ENCODE data around the gene MRM3. TPM values are rescaled to one million over a fixed set of nuclear protein-coding genes. Genes with fewer than 3 reads are reported as not detected.
A peak's percentile ranks its signal among the peaks of the same experiment; 100 is the strongest.

Gene MRM3
- total RNA-seq, 1 donor from 2014 or later: 3.7 TPM

DNA sequence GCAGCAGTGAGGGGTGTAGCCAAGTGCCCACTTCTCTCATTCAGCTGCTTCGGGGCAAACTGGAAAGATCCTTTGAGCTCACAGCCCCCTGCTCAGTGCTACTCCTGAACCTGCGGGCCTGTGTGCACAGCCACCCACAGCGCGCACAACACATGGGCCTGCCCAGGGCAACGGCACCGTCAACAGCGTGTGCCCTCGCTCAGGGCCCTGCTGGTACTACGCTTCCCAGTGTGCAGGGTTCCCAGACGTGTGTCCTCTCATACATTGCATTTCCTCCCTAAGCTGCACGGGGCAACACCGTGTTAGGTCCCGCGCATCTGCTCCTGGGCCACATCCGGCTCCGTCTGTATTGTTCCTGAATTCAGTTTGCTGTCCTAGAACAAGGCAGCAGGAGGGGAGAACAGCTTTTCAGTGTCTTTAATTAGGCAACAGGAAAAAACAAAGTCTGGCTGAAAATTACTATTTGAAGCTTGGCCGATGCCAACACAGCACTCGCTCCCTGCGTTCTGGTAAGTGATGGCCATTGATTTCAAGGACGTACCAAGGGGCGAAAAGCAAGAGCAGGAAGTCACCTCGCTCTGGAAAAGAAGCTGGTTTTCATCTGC lies 15.2 kb downstream of the MRM3 start:
- TF ChIP-seq POLR2AphosphoS5 (IDR thresholded peaks at IDR 0.05; ENCODE audit: insufficient read depth in 1 of 2, low read depth in 1 of 2) (no peak), POLR2A (IDR thresholded peaks at IDR 0.05) (no peak)
- TF ChIP-seq, protein P1, sequence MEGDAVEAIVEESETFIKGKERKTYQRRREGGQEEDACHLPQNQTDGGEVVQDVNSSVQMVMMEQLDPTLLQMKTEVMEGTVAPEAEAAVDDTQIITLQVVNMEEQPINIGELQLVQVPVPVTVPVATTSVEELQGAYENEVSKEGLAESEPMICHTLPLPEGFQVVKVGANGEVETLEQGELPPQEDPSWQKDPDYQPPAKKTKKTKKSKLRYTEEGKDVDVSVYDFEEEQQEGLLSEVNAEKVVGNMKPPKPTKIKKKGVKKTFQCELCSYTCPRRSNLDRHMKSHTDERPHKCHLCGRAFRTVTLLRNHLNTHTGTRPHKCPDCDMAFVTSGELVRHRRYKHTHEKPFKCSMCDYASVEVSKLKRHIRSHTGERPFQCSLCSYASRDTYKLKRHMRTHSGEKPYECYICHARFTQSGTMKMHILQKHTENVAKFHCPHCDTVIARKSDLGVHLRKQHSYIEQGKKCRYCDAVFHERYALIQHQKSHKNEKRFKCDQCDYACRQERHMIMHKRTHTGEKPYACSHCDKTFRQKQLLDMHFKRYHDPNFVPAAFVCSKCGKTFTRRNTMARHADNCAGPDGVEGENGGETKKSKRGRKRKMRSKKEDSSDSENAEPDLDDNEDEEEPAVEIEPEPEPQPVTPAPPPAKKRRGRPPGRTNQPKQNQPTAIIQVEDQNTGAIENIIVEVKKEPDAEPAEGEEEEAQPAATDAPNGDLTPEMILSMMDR (IDR thresholded peaks at IDR 0.05): no peak
- Histone ChIP-seq H3K27ac (no peak overlapping the region), H3K36me3 (peaks cover 0 to 18% of the 10 kb centered on the region in 2 donors), H3K9me3 (no peaks in the 10 kb centered on the region), H3K27me3 (no peaks in the 10 kb centered on the region), H3K4me1 (peaks cover 23% of the 10 kb centered on the region), H3K4me3 (no peak overlapping the region)
- peak in 1 of 2 donors; percentile 81 for DNase-seq (ENCODE audit: extremely low spot score in 2 of 2)
- intact Hi-C loops (cut with DNase I): loop anchor here (10.0 kb wide), 2 partner anchors 87 to 257 kb away; no protein-coding TSS in a partner anchor

DNA sequence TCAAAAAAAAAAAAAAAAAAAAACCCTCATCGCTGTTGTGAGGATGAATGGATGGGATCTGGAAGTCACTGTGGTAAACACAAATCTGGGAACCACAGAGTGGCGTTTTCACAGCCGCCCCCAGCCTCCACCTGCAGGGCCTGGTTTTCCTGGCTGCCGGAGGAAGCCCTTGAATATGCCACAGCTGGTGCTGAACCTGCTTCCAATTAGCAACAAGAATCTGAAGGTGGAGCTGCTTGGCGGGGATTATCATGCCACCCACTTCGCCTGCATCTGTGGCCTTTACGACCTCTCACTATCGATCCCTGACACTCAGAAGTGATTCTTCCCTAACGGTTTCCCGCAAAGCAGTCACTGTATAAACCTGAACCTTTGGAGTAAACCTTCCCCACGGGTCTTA lies 16.1 kb downstream of the MRM3 start:
- TF ChIP-seq POLR2AphosphoS5 (IDR thresholded peaks at IDR 0.05; ENCODE audit: insufficient read depth in 1 of 2, low read depth in 1 of 2): no peak
- TF ChIP-seq, protein P1 (IDR thresholded peaks at IDR 0.05): no peak
- no peak for TF ChIP-seq POLR2A (IDR thresholded peaks at IDR 0.05)
- H3K4me3 ChIP-seq: no peak overlapping the region
- no peak overlapping the region for H3K27ac ChIP-seq
- H3K9me3 ChIP-seq: no peaks in the 10 kb centered on the region
- no peaks in the 10 kb centered on the region for H3K27me3 ChIP-seq
- peaks cover 0 to 20% of the 10 kb centered on the region in 2 donors for H3K36me3 ChIP-seq
- intact Hi-C loops (cut with DNase I): loop anchor here (10.0 kb wide), 2 partner anchors 87 to 257 kb away; no protein-coding TSS in a partner anchor
- H3K4me1 ChIP-seq: peaks cover 23% of the 10 kb centered on the region
- DNase-seq (ENCODE audit: extremely low spot score in 2 of 2): no peak

DNA sequence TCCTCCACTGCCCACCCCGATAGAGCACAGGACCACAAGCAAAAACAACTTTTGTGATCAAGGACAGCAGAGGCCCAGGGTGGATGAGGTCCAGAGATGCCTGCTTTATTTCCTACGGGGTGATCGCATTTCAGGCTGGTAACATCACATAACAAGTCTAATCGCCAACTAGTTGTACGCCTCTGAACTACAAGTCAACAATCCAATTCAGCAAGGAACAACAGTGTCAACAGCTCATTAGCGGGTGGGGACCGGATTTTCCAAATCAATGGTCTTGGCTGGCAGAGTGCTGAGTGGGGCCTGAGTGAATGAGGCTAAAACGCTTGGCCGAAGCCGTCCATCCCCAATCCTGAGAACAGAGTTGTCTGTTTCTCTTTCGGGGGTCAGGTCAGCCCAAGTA lies 17.1 kb downstream of the MRM3 start:
- TF ChIP-seq, protein P1 (IDR thresholded peaks at IDR 0.05): no peak
- DNase-seq (ENCODE audit: extremely low spot score in 2 of 2): no peak
- Histone ChIP-seq H3K27me3 (no peaks in the 10 kb centered on the region), H3K4me3 (no peak overlapping the region), H3K27ac (no peak overlapping the region), H3K36me3 (peaks cover 0 to 28% of the 10 kb centered on the region in 2 donors), H3K9me3 (no peaks in the 10 kb centered on the region), H3K4me1 (peaks cover 15% of the 10 kb centered on the region)
- intact Hi-C loops (cut with DNase I): loop anchor here (10.0 kb wide), 2 partner anchors 86 to 256 kb away; no protein-coding TSS in a partner anchor

DNA sequence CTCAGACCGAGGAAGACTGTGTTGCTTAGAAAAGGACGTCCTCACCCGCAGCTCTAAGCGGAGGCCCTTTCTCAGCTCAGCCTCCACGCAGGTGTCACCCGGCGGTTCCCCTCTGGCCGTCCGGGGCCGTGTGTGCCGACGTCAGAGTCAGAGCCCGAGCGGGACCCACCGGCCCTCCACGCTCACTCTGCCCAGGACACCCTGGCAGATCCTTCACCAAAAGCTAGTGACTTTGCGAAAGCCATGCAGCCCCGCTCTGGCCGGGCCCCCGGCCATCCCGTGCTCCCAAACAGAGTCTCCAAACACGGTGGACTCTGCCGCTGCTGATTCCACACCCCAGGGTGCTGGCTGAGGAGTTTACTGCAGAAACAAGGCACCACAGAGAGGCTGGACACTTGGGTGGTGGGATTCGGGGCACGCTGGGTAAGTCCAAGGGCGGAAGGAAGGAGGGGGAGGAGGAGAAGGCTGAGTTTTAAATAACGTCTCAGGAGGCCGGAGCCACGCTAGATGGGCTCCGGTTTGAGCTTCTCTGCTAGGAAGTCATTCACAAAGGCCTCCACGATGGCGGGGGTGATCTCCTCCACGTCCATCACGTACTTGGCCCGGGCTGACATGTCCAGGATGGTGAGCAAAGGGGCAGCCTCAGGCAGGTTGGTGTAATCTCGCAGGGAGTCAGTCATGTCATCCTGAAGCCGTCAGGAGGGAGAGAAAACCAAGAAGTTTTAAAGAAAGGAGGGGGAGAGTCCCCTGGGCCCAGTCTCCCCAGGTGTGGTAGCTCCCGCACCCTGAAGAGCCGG lies 18.5 kb downstream of the MRM3 start:
- DNase-seq (ENCODE audit: extremely low spot score in 2 of 2): no peak
- Histone ChIP-seq H3K4me3 (no peak overlapping the region), H3K4me1 (peaks cover 1% of the 10 kb centered on the region), H3K9me3 (no peaks in the 10 kb centered on the region), H3K36me3 (peaks cover 0 to 30% of the 10 kb centered on the region in 2 donors), H3K27ac (no peak overlapping the region), H3K27me3 (no peaks in the 10 kb centered on the region)
- intact Hi-C loops (cut with DNase I): no loop called here
- TF ChIP-seq POLR2AphosphoS5 (IDR thresholded peaks at IDR 0.05; ENCODE audit: insufficient read depth in 1 of 2, low read depth in 1 of 2) (no peak), POLR2A (IDR thresholded peaks at IDR 0.05) (no peak)
- TF ChIP-seq, protein P1 (IDR thresholded peaks at IDR 0.05): no peak

DNA sequence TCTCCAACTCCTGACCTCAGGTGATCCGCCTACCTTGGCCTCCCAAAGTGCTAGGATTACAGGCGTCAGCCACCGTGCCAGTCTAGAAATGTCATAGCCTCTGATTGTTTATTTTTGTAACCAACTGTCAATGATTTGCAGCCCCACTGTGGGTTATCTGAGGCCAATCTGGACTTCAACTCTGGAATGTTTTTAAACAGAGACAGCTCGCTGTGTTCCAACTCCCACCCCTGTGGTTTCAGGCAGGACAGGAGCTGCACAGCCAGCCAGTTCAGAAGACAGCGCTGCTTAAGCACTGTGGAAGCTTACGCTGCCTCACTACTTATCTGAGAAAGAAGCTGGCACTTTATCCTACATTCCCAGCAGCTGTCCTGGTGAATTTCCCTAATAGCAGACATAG lies 19.5 kb downstream of the MRM3 start:
- Histone ChIP-seq H3K4me3 (no peak overlapping the region), H3K27me3 (no peaks in the 10 kb centered on the region), H3K4me1 (no peaks in the 10 kb centered on the region), H3K36me3 (peaks cover 0 to 30% of the 10 kb centered on the region in 2 donors), H3K27ac (no peak overlapping the region), H3K9me3 (no peaks in the 10 kb centered on the region)
- intact Hi-C loops (cut with DNase I): no loop called here
- DNase-seq (ENCODE audit: extremely low spot score in 2 of 2): no peak
- no peak for TF ChIP-seq POLR2A (IDR thresholded peaks at IDR 0.05)
- no peak for TF ChIP-seq POLR2AphosphoS5 (IDR thresholded peaks at IDR 0.05; ENCODE audit: insufficient read depth in 1 of 2, low read depth in 1 of 2)
